HCT116 (cell line): Measurements from ENCODE around the gene C1orf50.

Experiments used
- CTCF ChIP-seq, 3 experiments: fragments of 200-600 bp in 1 of 3; sonication (generic) in 1 of 3; IDR thresholded peaks in 2 of 3; conservative IDR thresholded peaks in 1 of 3; 2 replicates each; pipeline ENCODE4 v1.5.1; 2012 to 2017; ENCODE audit warnings: low read depth in 2 of 3, low read length in 2 of 3, antibody characterized with exemption in 1 of 3, borderline replicate concordance in 1 of 3, control low read depth in 1 of 3, mild to moderate bottlenecking in 1 of 3, mixed read lengths in 1 of 3, mixed run types in 1 of 3, moderate library complexity in 1 of 3; ENCODE audit not compliant: insufficient read depth in 1 of 3
- EZH2 ChIP-seq: fragments of 200-600 bp; sonication (generic); IDR thresholded peaks from 2 replicates; pipeline ENCODE4 v1.6.1; 2017; ENCODE audit warnings: antibody characterized with exemption, mixed run types
- EZH2phosphoT487 ChIP-seq: fragments of 200-600 bp; IDR thresholded peaks from 2 replicates; pipeline ENCODE4 v1.6.1; 2018; ENCODE audit warnings: antibody characterized with exemption, borderline replicate concordance
- FOSL1 ChIP-seq: IDR thresholded peaks from 2 replicates; pipeline ENCODE4 v1.6.1; 2012; ENCODE audit warnings: low read depth
- POLR2A ChIP-seq: IDR thresholded peaks from 2 replicates; pipeline ENCODE4 v1.7.0; 2011; ENCODE audit warnings: borderline replicate concordance; ENCODE audit not compliant: insufficient read depth, insufficient read length; ENCODE audit errors: extremely low read depth
- YY1 ChIP-seq: IDR thresholded peaks from 2 replicates; pipeline ENCODE4 v1.6.1; 2011; ENCODE audit warnings: low read length, low read depth, moderate library complexity, mild to moderate bottlenecking; ENCODE audit not compliant: insufficient replicate concordance; ENCODE audit errors: extremely low read depth

- TF ChIP-seq POLR2A: no peak
- no peak for TF ChIP-seq CTCF (IDR thresholded peaks at IDR 0.05 in 2 of 3, conservative IDR thresholded peaks at IDR 0.05 in 1 of 3; ENCODE audit: borderline replicate concordance in 1 of 3, insufficient read depth in 1 of 3, low read depth in 2 of 3, low read length in 2 of 3)
- no peak for TF ChIP-seq EZH2phosphoT487
- TF ChIP-seq YY1: no peak
- TF ChIP-seq FOSL1: no peak
- no peak for TF ChIP-seq EZH2
Measured at GRCh38 chr1:42784547-42784945, 17.5 kb downstream of the C1orf50 start.
